ENCODE results near the gene TFAP2B. TPM values are rescaled to one million over a fixed set of nuclear protein-coding genes. Genes with fewer than 3 reads are reported as not detected.
A peak's percentile ranks its signal among the peaks of the same experiment; 100 is the strongest.

TFAP2B gene
- total RNA-seq, 1 experiment from 2014 or later, result not detected

GRCh38 chr6:50848989-50849795 is 30.5 kb downstream of the TFAP2B start:
- Histone ChIP-seq H2BK5ac (ENCODE audit: insufficient read length, low read length) (no peak overlapping the region), H3K79me1 (ENCODE audit: insufficient read depth, low read depth, low read length, poor library complexity, severe bottlenecking) (no peaks in the 10 kb centered on the region), H3K27me3 (ENCODE audit: insufficient read depth, low read length) (peaks cover 94% of the 10 kb centered on the region), H2BK12ac (ENCODE audit: insufficient read length, low read depth, low read length) (no peak overlapping the region), H3K4me1 (ENCODE audit: insufficient read depth, low read length) (no peaks in the 10 kb centered on the region; the same call in 1 of the 2 replicates), H4K8ac (replicated peaks; ENCODE audit: insufficient read length, low read depth, low read length) (no peak overlapping the region), H3K23me2 (ENCODE audit: insufficient read length, low read depth, low read length, poor library complexity, severe bottlenecking) (peaks cover 12% of the 10 kb centered on the region), H2BK120ac (ENCODE audit: low read depth, low read length, poor library complexity, severe bottlenecking) (no peak overlapping the region), H3K9me3 (ENCODE audit: control insufficient read depth, low read depth, low read length) (no peaks in the 10 kb centered on the region), H3K27ac (ENCODE audit: insufficient read length, low read depth, low read length) (no peak overlapping the region), H3K9ac (ENCODE audit: extremely low read depth, insufficient read length, low read length) (no peak overlapping the region), H3K79me2 (ENCODE audit: insufficient read depth, low read length) (no peaks in the 10 kb centered on the region), H4K91ac (ENCODE audit: insufficient read length, low read depth, low read length) (no peak overlapping the region), H3K4ac (ENCODE audit: low read depth, low read length) (no peak overlapping the region), H2BK20ac (ENCODE audit: low read depth, low read length, poor library complexity, severe bottlenecking) (no peak overlapping the region), H3K4me2 (ENCODE audit: insufficient read depth, insufficient read length, low read length) (peak overlapping the region; percentile 93), H4K5ac (ENCODE audit: insufficient read length, low read depth, low read length) (no peak overlapping the region), H2AFZ (ENCODE audit: low read length) (no peak overlapping the region), H2BK15ac (ENCODE audit: low read depth, low read length) (no peak overlapping the region), H3K23ac (ENCODE audit: insufficient read length, low read depth, low read length) (no peak overlapping the region), H3T11ph (ENCODE audit: low read length) (no peak overlapping the region), H3K18ac (ENCODE audit: insufficient read length, low read depth, low read length) (no peak overlapping the region), H4K20me1 (ENCODE audit: control insufficient read depth, insufficient read depth, insufficient read length) (no peaks in the 10 kb centered on the region), H3K14ac (ENCODE audit: insufficient read depth, low read length) (no peak overlapping the region), H2AK5ac (ENCODE audit: insufficient read length, low read length) (no peak overlapping the region), H3K56ac (ENCODE audit: insufficient read length, low read depth, low read length) (no peak overlapping the region)
- H3K4me3 Mint-ChIP-seq, result peak overlapping the region; percentile 26 to 81; a peak in 4 of 5 replicates
- H3K36me3 Mint-ChIP-seq (ENCODE audit: insufficient read depth in 1 of 3, low read depth in 3 of 3), result no peaks in the 10 kb centered on the region; a peak in 1 of 7 replicates
- TF ChIP-seq CTCF (conservative IDR thresholded peaks at IDR 0.05), result no peak
- no CpG with 5 or more reads among the region's 27 CpGs for WGBS (ENCODE audit: extremely low coverage, insufficient read length, low lambda C conversion rate)
- H3K27me3 Mint-ChIP-seq (ENCODE audit: low read depth), result peaks cover 100% of the 10 kb centered on the region
- H3K9me3 Mint-ChIP-seq, result peaks cover 0 to 6% of the 10 kb centered on the region in 2 experiments; a peak in 1 of 5 replicates
- no peak overlapping the region for H3K27ac Mint-ChIP-seq
- H3K4me1 Mint-ChIP-seq, result peaks cover 42 to 68% of the 10 kb centered on the region in 2 experiments
- DNase-seq, result peak; percentile 73

Data from H9 (cell line).